NOMO-1 treated with DMSO at 0.1 percent for 48 hours (cell line): ENCODE measurements around the gene BABAM2.
"Not testable (repeated sequence)": the region's sequence is repeated elsewhere in the genome, so short reads cannot be mapped to it uniquely, and the experiment has no call there.

Source experiments
- DNase-seq: peaks from one replicate; lab custom pipeline; 2025; ENCODE audit not compliant: unreplicated experiment; lab: John Stamatoyannopoulos, UW

BABAM2 gene

GRCh38 chr2:27890146-27890923, at the start of gene BABAM2, which contains the start of gene RBKS:
Gene BABAM2 (plus strand): TSS chr2:27890729. CDS start chr2:27894557, 3,828 bp downstream.
Gene RBKS (minus strand): TSS chr2:27890387. CDS start chr2:27890345, 42 bp downstream.
- DNase-seq, result peak; percentile 91

GRCh38 chr2:27842894-27843293, 47.6 kb upstream of the BABAM2 start:
- no peak for DNase-seq

- no peak for DNase-seq
Measured at GRCh38 chr2:27843992-27844391, 46.5 kb upstream of the BABAM2 start.

- DNase-seq, result no peak
Measured at GRCh38 chr2:27844821-27845255, 45.7 kb upstream of the BABAM2 start.

GRCh38 chr2:27847333-27847732, 43.2 kb upstream of the BABAM2 start:
- DNase-seq, result no peak

GRCh38 chr2:27849558-27850205, 40.8 kb upstream of the BABAM2 start:
- DNase-seq, result no peak

GRCh38 chr2:27852691-27853090, 37.8 kb upstream of the BABAM2 start:
- no peak for DNase-seq

- no peak for DNase-seq
Measured at GRCh38 chr2:27854229-27854862, 36.2 kb upstream of the BABAM2 start.

GRCh38 chr2:27855476-27855875, 35.1 kb upstream of the BABAM2 start:
- DNase-seq, result no peak

- DNase-seq, result no peak
Measured at GRCh38 chr2:27856386-27856785, 34.1 kb upstream of the BABAM2 start.

GRCh38 chr2:27856956-27857355, 33.6 kb upstream of the BABAM2 start:
- no peak for DNase-seq

GRCh38 chr2:27857417-27858172, 32.9 kb upstream of the BABAM2 start:
- no peak for DNase-seq

- peak; percentile 48 for DNase-seq
Measured at GRCh38 chr2:27860111-27860510, 30.4 kb upstream of the BABAM2 start.

- no peak for DNase-seq
Measured at GRCh38 chr2:27863146-27863545, 27.4 kb upstream of the BABAM2 start.

GRCh38 chr2:27863955-27864354, 26.6 kb upstream of the BABAM2 start:
- not testable (repeated sequence) for DNase-seq

GRCh38 chr2:27866237-27866636, 24.3 kb upstream of the BABAM2 start:
- DNase-seq, result peak; percentile 34

GRCh38 chr2:27869763-27870162, 20.8 kb upstream of the BABAM2 start:
- DNase-seq, result no peak

- no peak for DNase-seq
Measured at GRCh38 chr2:27870724-27871123, 19.8 kb upstream of the BABAM2 start.

- no peak for DNase-seq
Measured at GRCh38 chr2:27871802-27872201, 18.7 kb upstream of the BABAM2 start.

- DNase-seq, result no peak
Measured at GRCh38 chr2:27873091-27873490, 17.4 kb upstream of the BABAM2 start.
